GM12891 (cell line): ENCODE data around the gene CYB561A3.

Experiments used
- PAX5 ChIP-seq: IDR thresholded peaks from 2 replicates; pipeline ENCODE4 v1.6.1; 2011; ENCODE audit warnings: low read length, moderate library complexity, mild to moderate bottlenecking; ENCODE audit not compliant: insufficient read depth, severe bottlenecking
- POLR2A ChIP-seq: IDR thresholded peaks from 2 replicates; pipeline ENCODE4 v1.6.1; 2011; ENCODE audit warnings: low read depth, low read length, control low read depth
- POLR2AphosphoS5 ChIP-seq: IDR thresholded peaks from 2 replicates; pipeline ENCODE4 v1.6.1; 2011; ENCODE audit warnings: low read depth, low read length, control low read depth
- POU2F2 ChIP-seq: IDR thresholded peaks from 2 replicates; pipeline ENCODE4 v1.6.1; 2011; ENCODE audit warnings: low read depth, mild to moderate bottlenecking, control low read depth, low read length, moderate library complexity
- SPI1 ChIP-seq: IDR thresholded peaks from 2 replicates; pipeline ENCODE4 v1.6.1; 2011; ENCODE audit warnings: low read depth, low read length, control low read depth
- TAF1 ChIP-seq: IDR thresholded peaks from 2 replicates; pipeline ENCODE4 v1.6.1; 2011; ENCODE audit warnings: low read depth, low read length, control low read depth

DNA sequence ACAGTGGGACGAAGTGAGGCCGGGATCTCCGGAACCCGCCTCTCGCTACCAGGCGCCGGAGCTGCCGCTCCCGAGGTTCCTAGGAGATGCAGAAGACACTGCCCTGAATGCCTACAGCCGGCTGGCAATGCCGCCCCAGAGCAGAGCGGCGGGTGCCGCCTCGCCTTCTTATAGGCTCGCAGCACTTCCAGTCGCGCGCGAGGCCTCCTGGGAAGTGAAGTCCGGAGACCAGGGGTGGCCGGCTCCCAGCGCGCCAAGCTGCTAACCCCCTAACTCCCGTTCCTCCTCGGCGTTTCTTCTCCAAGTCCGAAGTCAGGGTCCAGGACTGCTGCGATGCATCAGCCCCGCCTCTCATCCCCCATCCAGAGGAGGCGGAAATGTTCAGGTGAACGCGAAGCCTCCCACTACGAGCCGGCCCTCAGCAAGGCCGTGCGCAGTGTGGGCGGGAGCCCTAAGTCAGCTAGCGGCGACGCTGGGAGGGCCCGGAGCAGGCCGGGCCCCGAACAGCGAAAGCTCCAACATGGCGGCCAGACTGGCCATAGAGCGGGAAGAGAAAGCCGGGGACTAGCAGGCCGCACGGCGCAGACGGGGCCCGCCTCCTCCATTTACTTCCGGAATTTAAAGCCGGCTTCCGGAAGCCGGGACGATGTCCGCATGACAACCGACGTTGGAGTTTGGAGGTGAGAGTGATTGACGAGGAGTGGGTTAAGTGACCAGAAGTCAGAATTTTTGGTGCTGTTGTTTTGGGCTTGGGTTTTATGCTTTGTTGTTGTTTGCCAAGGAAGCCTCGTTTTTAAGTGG, at the start of gene CYB561A3, which contains the start of gene TMEM138:
- peak; percentile 65; the same call in 1 of the 2 replicates for TF ChIP-seq TAF1
- peak; percentile 82 for TF ChIP-seq POLR2A
- TF ChIP-seq POLR2AphosphoS5, result peak; percentile 85
- TF ChIP-seq POU2F2, result peak; percentile 55; the same call in 1 of the 2 replicates
- peak; percentile 10; the same call in 1 of the 2 replicates for TF ChIP-seq SPI1
- TF ChIP-seq PAX5, result no peak
